ENCODE data around the gene GREB1L.
"Not testable (repeated sequence)": the region's sequence is repeated elsewhere in the genome, so short reads cannot be mapped to it uniquely, and the experiment has no call there.

The GREB1L gene

DNA sequence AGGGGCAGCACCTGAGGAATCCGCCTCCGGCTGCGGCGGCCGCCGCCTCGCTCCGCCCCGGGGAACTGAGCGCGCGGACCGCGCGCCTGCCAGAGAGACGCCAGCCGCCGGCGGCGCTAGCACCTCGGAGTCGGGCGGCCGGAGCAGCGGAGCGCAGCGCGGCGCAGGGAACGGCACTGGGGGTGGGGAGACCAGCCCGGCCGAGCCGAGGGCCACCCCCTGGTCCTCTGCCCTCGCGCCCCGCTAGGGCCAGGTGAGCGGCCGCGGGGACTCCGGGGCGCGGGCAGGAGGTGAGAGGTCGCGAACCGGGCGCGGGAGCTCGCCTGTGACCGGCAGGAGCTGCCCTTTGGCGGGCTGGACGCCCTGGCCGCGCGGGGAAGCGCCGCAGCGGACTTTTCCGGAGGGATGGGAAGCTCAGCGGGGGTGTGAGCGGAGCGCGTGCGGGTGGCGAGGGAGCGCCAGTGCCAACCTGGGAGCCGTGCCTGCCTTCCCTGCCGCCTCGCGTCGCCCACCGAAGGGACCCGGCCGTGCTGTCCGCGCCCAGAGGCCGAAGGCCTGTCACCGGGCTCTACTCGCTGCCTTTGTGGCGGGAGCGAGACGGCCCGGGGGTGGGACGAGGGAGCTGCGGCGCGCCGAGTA is at the start of gene GREB1L:
TSS of gene GREB1L (plus strand) at position 92 of the 639 bp plus-strand sequence. CDS start 141,287 bp downstream, outside the sequence.
- peak in 1 of 2 donors; percentile 59 for DNase-seq

DNA sequence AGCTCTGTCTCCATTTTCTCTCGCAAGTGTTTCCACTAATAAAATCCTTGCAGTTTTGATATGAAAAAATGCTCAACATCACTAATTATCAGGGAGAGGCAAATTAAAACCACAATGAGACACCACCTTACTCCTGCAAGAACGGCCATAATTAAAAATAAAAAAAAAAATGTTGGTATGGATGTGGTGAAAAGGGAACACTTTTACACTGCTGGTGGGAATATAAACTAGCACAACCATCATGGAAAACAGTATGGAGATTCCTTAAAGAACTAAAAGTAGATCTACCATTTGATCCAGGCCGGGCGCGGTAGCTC is 49.8 kb upstream of the GREB1L start:
- no peak for DNase-seq

DNA sequence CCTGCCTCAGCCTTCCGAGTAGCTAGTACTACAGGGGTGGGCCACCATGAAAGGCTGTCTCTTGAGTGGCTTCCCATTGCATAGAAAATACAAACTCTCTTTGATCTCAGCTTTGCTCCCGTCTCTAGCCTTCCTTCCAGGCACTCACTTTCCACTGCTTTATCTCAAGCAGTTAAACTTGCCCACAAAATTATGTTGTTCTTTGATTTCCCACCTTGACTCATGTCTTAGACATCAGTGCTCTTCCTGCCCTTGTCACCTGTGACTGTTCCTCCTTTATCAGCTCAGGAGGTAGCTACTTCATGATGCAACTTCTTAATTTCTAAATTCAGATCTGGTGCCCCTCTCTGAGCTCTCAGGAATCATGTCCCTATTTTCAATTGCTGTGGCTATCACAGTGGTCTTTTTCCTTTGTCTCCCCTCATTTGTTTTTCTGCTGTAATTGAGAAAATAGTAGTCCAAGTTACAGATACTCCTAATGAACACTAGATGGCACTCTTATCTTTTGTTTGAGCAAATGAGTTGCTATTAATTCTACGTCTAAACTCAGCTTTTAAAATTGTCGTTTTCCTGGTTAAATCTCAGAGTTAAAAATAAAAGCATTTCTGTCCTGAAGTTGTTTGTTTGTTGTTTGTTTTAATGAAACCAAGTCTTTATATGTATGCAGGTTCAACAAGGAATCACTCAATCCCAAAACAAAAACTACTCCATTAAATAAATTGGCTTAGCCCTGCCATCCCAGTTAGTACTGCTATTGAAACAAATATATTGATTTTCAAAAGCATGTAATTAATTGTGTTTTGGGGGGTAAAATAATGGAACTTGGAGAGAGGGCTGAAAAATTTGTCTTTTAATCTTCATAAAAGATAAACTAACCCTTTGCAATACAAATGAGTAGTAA is 46.9 kb upstream of the GREB1L start:
- no peak for DNase-seq

DNA sequence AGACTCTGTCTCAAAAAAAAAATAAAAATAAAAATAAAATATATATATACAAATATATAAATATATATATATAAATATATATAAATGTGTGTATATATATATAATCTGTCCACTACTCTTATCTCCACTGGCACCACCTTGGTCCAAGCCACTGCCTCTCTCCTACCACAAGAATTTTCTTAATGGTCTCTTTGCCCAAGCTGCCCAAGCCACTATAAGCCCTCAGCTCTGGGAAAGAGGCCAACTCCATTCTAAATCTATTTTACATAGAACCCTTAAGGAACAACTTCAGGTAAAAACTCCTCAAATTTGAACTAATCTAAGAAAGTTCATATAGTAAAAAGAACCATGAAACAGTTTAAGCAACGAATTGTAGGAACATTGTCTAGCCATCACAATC is 45.6 kb upstream of the GREB1L start:
- DNase-seq, result no peak

DNA sequence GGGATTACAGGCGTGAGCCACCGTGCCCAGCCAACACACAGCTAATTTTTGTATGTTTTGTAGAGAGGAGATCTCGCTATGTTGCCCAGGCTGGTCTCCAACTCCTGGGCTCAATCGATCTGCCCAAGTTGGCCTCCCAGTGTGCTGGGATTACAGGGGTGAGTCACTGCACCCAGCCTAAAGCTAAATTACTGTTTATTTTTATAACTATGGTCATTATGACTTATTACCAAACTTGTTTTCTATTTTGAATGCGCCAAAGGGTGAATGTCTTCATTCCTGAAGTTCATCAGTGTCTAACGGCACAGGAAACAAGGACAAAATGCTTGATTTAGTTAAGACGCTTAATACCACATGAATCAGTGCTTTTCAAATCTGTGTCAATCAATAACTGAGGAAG is 38.9 kb upstream of the GREB1L start:
- DNase-seq, result no peak

DNA sequence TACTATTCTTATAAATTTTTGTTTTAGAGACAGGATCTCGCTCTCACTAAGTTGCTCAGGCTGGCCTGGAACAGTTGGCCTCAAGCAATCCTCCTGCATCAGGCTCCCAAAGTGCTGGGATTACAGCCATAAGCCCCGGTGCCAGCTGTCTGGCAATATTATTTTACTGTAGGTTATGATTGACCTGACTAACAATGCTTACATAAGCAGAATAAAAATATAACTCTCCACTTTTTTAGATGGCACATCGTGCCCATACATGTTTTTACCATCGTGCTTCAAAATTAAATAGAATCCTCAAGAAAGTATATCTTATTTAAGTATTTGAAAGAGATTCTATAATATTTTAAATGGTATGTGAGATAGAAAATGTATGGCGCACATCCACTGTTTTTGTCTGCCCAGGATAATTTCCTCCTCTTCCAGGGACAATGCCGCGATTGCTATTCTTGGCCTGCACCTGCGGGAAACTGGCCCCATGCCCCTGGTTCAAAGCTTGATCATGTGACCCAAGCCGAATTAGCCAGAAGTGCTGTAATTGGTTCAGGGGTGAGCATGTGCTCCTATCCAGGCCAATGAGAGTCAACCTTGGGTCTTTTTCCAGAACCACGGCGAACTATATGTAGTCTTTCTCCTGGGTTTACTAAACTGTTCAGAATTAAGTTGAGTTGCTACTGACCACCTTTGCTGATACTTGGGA is 38.3 kb upstream of the GREB1L start:
- no peak for DNase-seq

GRCh38 chr18:21205695-21206094 is 36.3 kb upstream of the GREB1L start:
- DNase-seq, result no peak

GRCh38 chr18:21210278-21210677 is 31.8 kb upstream of the GREB1L start:
- no peak for DNase-seq

DNA sequence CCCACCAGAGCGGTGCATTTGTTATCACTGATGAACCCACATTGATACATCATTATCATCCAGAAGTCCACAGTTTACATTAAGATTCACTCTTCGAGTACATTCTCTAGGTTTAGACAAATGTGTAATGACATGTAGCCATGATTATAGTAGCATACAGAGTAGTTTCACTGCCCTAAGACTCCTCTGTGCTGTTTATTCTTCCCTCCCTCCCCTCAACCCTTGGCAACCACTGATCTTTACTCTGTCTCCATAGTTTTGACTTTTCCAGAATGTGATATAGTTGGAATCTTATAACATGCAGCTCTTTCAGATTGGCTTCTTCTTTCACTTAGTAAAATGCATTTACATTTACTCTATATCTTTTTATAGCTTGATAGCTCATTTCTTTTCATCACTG is 31.2 kb upstream of the GREB1L start:
- DNase-seq, result no peak

- not testable (repeated sequence) for DNase-seq
Measured at GRCh38 chr18:21214409-21214808, 27.6 kb upstream of the GREB1L start.

GRCh38 chr18:21215490-21215889 is 26.5 kb upstream of the GREB1L start:
- no peak for DNase-seq

DNA sequence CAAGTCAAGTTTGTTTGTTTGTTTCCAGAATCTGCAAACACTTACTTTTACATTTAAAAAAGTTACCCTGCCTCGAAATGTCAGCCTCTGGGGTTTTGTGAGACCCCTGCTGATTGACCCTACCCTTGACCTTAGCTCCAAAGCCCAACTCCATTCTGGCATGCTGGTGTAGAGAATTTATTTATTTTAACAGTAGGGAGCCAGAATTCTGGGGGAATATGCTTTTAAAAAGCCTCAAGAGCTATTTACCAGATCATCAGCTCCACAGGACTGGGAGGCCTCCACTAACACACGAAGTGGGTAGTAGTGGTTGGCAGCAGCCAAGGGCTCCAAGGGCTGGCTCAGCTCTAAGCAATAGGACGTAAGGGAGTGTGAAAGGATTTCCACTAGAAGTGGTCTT is 23.2 kb upstream of the GREB1L start:
- no peak for DNase-seq

- no peak for DNase-seq
Measured at GRCh38 chr18:21230436-21230835, 11.6 kb upstream of the GREB1L start.

DNA sequence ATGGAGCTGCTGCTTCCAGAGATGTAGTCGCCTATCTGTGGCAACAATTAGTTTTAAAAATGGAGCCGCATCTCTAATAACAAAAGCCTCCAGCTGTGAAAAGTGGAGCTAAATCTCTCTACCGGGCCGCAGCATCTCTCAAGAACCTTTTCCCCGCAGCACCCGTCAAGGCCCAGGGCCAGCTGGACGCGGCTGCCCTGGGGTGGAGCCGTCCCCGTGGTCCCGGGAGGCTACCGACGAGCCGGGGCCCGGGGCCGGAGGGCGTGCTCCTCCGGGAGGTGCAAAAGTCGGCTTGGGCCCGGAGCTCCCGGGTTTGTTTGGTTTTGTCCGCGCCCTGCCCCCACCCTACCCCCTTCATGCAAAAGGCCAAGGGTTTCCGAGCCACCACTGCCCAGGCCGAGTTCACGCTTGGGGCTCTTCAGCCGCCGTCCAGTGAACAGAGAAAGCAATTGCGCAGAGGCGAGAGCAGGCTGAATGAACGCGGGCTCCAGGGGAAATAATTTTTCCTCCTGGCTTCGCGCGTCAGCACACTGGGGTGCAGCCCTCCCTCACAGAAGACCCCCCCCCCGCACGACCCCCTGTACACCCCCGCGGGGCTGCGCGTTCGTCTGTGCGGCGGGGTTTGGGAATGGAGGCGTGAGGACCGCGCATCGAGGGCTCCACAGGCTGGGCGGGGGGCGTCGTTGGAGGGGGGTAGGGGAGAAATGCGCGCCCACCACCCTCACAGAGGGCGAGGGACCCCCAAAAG is 557 bp upstream of the GREB1L start:
- no peak for DNase-seq

GRCh38 chr18:21242780-21243401 is 859 bp downstream of the GREB1L start:
- DNase-seq, result peak in 1 of 2 donors; percentile 3

DNA sequence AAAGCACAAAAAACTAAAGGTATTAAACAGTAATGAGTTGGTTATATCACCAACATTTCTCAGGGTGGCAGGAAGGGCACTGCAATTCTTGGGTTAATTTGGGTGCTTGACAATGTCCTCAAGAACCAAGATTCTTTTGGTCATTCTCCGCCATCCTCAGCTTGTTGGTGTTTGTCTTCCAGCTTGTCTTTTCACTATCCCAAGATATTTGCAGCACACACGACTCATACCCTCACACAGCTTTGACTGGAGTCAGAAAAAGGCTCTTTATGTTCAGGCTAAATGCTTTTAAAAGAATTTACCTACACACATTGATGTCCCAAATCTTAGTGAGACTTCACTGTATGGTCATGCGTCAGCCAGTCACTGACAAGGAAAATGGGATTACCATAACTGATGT is 12.5 kb downstream of the GREB1L start:
- no peak for DNase-seq

DNA sequence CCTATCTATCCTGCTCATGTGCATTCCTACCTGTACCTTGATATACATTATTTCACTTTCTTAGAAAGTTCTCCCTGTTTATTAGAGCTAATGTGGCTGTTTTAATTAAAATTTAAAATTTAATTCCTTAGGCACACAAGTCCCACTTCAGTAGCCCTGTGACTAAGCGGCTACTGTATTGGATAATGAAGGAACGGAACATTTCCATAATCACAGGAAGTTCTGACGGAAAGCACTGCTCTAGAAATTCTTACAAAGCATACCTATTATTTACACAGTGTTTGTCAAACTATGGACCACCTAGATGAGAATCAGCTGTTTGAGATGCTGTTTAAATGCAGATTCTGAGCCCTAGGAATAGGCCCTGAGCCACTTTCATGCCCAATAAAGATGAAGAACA is 13.2 kb downstream of the GREB1L start:
- DNase-seq, result no peak

DNA sequence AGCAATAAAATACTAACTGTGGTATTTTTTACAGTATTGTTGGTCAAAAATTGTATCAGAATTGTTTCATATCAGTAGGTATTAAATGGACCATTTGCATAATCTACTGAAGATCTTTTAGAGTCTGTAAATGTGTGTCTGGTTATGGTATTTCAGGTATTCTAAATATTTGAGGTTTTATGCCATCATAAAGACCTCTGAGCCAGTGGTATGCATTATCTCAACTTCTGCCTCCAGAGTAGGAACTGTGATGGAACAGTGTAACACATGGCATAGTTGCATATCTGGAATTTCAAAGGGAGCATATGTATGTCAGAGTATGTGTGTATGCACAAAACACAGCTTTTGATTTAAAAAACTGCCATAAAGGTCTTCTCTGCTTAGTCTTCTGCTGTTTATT is 15.4 kb downstream of the GREB1L start:
- no peak for DNase-seq

DNA sequence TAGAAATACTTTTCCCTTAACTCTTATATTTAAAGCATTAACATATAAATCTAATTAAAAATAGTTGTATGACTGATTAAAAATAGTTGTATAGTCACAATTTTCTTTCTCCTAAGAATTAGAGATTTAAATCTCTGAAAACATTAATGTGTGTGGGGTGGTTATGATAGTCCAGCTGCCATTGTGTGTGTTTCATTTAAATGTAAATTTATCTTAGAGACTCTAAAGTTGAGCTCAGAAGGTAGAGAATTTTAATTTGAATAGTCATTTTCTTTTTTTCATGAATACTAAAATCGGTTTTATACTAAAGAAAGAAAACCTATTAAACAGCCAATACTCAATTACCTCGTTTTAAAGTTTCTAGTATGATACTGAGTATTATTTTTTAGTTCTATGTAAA is 18.6 kb downstream of the GREB1L start:
- no peak for DNase-seq

DNA sequence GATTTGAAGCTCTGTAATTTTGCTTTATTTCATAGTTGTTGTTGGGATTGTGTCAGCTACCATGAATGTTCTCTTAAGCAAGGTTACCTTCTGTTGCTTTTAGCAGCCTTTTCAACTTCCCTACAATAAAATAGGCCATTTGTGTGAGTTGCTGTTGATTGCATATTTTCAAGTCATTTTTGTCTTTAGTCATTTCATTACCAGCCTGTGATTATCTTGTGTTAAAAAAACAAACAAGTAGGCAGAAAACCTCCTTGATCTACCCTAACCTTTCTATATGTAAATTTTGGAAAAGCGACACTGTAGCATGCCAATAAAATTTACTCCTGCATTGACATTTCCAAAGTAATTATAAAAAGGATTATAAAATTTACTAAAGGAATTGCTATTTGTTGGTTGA is 19.3 kb downstream of the GREB1L start:
- DNase-seq, result no peak

DNA sequence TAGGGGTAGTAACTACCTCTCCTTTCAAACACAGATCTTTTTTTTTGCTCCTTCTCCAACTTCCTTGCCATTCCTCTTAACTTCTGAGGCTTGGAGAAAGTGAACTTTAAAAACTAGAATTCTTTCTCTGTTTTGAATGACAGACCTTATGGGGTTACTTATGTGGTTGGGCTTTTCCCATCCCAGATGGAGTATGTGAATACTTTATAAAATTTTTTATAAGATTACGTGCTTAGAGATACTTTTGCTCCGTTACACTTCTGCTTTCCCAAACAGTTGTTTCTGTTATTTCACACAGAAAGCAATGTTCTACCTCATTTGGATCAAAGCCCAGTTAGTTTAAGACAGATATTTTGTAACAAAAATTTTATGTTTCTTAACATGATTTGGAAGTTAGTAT is 20.2 kb downstream of the GREB1L start:
- DNase-seq, result no peak

DNA sequence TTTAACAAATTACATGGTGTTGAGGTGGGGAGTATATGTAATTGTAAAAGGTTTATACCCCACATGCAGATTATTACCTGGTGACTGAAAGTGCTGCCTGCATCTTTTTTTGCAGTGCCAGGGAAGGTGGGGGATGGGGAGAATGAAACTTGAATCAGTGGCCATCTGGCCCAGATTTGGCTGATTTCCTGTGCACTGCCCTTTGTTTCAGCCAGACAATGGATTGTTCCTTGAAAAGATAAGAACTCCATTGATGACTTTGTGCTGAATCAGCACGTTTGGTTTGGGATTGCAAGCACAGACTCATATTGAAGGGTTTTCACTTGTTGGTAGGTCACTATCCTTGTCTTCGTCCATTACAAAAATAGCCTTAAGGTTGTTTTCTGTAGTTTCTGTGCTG is 20.9 kb downstream of the GREB1L start:
- DNase-seq, result no peak

- DNase-seq, result no peak
Measured at GRCh38 chr18:21264651-21265050, 22.6 kb downstream of the GREB1L start.
